CD4-positive, alpha-beta T cell treated with Interleukin-10 for 1 hour (primary cell): ENCODE results near the gene HMGXB3.

ENCODE experiments used
- DNase-seq: peaks from one replicate; pipeline ENCODE4 v3.0.0-alpha.2; 2020

Gene HMGXB3

GRCh38 chr5:150000256-150000989 lies at the start of gene HMGXB3, which contains the start of gene TIGD6:
Gene HMGXB3, plus strand, starts transcription at chr5:150000739. Its CDS starts 4,114 bp downstream, at chr5:150004853.
Gene TIGD6, minus strand, starts transcription at chr5:150000654. Its CDS starts 4,306 bp downstream, at chr5:149996348.
- DNase-seq = peak; percentile 89

- no peak for DNase-seq
Measured at GRCh38 chr5:149951138-149951749, 49.3 kb upstream of the HMGXB3 start.

GRCh38 chr5:149953436-149954121 lies 47.0 kb upstream of the HMGXB3 start:
- DNase-seq = no peak

GRCh38 chr5:149954798-149955197 lies 45.7 kb upstream of the HMGXB3 start:
- no peak for DNase-seq

GRCh38 chr5:149956685-149957084 lies 43.9 kb upstream of the HMGXB3 start:
- DNase-seq = no peak

GRCh38 chr5:149957855-149958254 lies 42.7 kb upstream of the HMGXB3 start:
- no peak for DNase-seq

- peak; percentile 70 for DNase-seq
Measured at GRCh38 chr5:149959406-149960236, 40.9 kb upstream of the HMGXB3 start.

- DNase-seq = peak; percentile 95
Measured at GRCh38 chr5:149960272-149961185, 40.0 kb upstream of the HMGXB3 start, which contains the start of gene SLC26A2. Gene SLC26A2, plus strand, starts transcription at chr5:149960758. Its CDS starts 16,895 bp downstream, at chr5:149977653.

GRCh38 chr5:149961186-149961685 lies 39.3 kb upstream of the HMGXB3 start:
- no peak for DNase-seq

GRCh38 chr5:149961957-149962409 lies 38.6 kb upstream of the HMGXB3 start:
- peak; percentile 23 for DNase-seq

- no peak for DNase-seq
Measured at GRCh38 chr5:149962601-149963300, 37.8 kb upstream of the HMGXB3 start.

- no peak for DNase-seq
Measured at GRCh38 chr5:149963729-149964128, 36.8 kb upstream of the HMGXB3 start.

- DNase-seq = no peak
Measured at GRCh38 chr5:149966946-149967345, 33.6 kb upstream of the HMGXB3 start.

GRCh38 chr5:149969181-149969930 lies 31.2 kb upstream of the HMGXB3 start:
- no peak for DNase-seq

- no peak for DNase-seq
Measured at GRCh38 chr5:149975409-149975808, 25.1 kb upstream of the HMGXB3 start.

GRCh38 chr5:149979896-149980295 lies 20.6 kb upstream of the HMGXB3 start:
- DNase-seq = no peak

GRCh38 chr5:149981206-149981605 lies 19.3 kb upstream of the HMGXB3 start:
- DNase-seq = no peak

GRCh38 chr5:149982505-149982904 lies 18.0 kb upstream of the HMGXB3 start:
- DNase-seq = no peak

- DNase-seq = no peak
Measured at GRCh38 chr5:149988126-149988525, 12.4 kb upstream of the HMGXB3 start.
